HCT116 (cell line): Measurements from ENCODE around the gene WDR45.

Source experiments
- ATF3 ChIP-seq: IDR thresholded peaks from 2 replicates; pipeline ENCODE4 v1.6.1; 2012
- CTCF ChIP-seq, 3 experiments: fragments of 200-600 bp in 1 of 3; sonication (generic) in 1 of 3; IDR thresholded peaks in 2 of 3; conservative IDR thresholded peaks in 1 of 3; 2 replicates each; pipeline ENCODE4 v1.5.1; 2012 to 2017; ENCODE audit warnings: low read depth in 2 of 3, low read length in 2 of 3, antibody characterized with exemption in 1 of 3, borderline replicate concordance in 1 of 3, control low read depth in 1 of 3, mild to moderate bottlenecking in 1 of 3, mixed read lengths in 1 of 3, mixed run types in 1 of 3, moderate library complexity in 1 of 3; ENCODE audit not compliant: insufficient read depth in 1 of 3
- EZH2 ChIP-seq: fragments of 200-600 bp; sonication (generic); IDR thresholded peaks from 2 replicates; pipeline ENCODE4 v1.6.1; 2017; ENCODE audit warnings: antibody characterized with exemption, mixed run types
- FOSL1 ChIP-seq: IDR thresholded peaks from 2 replicates; pipeline ENCODE4 v1.6.1; 2012; ENCODE audit warnings: low read depth
- JUND ChIP-seq: IDR thresholded peaks from 2 replicates; pipeline ENCODE4 v1.6.1; 2012
- POLR2A ChIP-seq: IDR thresholded peaks from 2 replicates; pipeline ENCODE4 v1.7.0; 2011; ENCODE audit warnings: borderline replicate concordance; ENCODE audit not compliant: insufficient read depth, insufficient read length; ENCODE audit errors: extremely low read depth
- POLR2AphosphoS5 ChIP-seq: IDR thresholded peaks from 2 replicates; pipeline ENCODE4 v1.6.1; 2011; ENCODE audit warnings: mild to moderate bottlenecking, low read depth, low read length, moderate library complexity
- REST ChIP-seq: IDR thresholded peaks from 2 replicates; pipeline ENCODE4 v1.6.1; 2012; ENCODE audit warnings: low read depth
- SP1 ChIP-seq: IDR thresholded peaks from 2 replicates; pipeline ENCODE4 v1.6.1; 2012; ENCODE audit warnings: low read depth
- YY1 ChIP-seq: IDR thresholded peaks from 2 replicates; pipeline ENCODE4 v1.6.1; 2011; ENCODE audit warnings: low read length, low read depth, moderate library complexity, mild to moderate bottlenecking; ENCODE audit not compliant: insufficient replicate concordance; ENCODE audit errors: extremely low read depth

- TF ChIP-seq CTCF (IDR thresholded peaks at IDR 0.05 in 2 of 3, conservative IDR thresholded peaks at IDR 0.05 in 1 of 3; ENCODE audit: borderline replicate concordance in 1 of 3, insufficient read depth in 1 of 3, low read depth in 2 of 3, low read length in 2 of 3) (no peak), ATF3 (no peak), REST (no peak), FOSL1 (no peak), POLR2A (no peak), SP1 (no peak), JUND (no peak), EZH2 (no peak), YY1 (no peak), POLR2AphosphoS5 (no peak)
Observed at GRCh38 chrX:49116716-49117115, 37.0 kb upstream of the WDR45 start.
